Dendritic cell treated with granulocyte-macrophage colony-stimulating factor and Interleukin-4, amounts not matched to agents 40 ng/mL and 50 ng/mL, for 4 days (primary cell): Measurements from ENCODE around the gene TMEM212.
"Not testable (repeated sequence)": the region's sequence is repeated elsewhere in the genome, so short reads cannot be mapped to it uniquely, and the experiment has no call there.

Source experiments
- H3K27ac Mint-ChIP-seq: one replicate; pipeline ENCODE4 v1.8.0; 2022; ENCODE audit warnings: mild to moderate bottlenecking, mixed read lengths
- H3K27me3 Mint-ChIP-seq: one replicate; pipeline ENCODE4 v1.8.0; 2022; ENCODE audit warnings: mild to moderate bottlenecking, mixed read lengths
- H3K36me3 Mint-ChIP-seq: one replicate; pipeline ENCODE4 v1.8.0; 2022; ENCODE audit warnings: low read depth, mixed read lengths
- H3K4me1 Mint-ChIP-seq: one replicate; pipeline ENCODE4 v1.8.0; 2022; ENCODE audit warnings: low read depth, mixed read lengths
- H3K4me3 Mint-ChIP-seq: one replicate; pipeline ENCODE4 v1.8.0; 2022; ENCODE audit warnings: mild to moderate bottlenecking, moderate library complexity, mixed read lengths
- H3K9me3 Mint-ChIP-seq: one replicate; pipeline ENCODE4 v1.8.0; 2022; ENCODE audit warnings: mixed read lengths
- intact Hi-C: fragments of 100-400 bp; cut with micrococcal nuclease; formaldehyde crosslinking; loops from one replicate; pipeline ENCODE4 v1.15.0; 2022

The TMEM212 gene

GRCh38 chr3:171890398-171890797 is 47.2 kb downstream of the TMEM212 start:
- Mint-ChIP-seq H3K36me3 (no peaks in the 10 kb centered on the region), H3K27me3 (peaks cover 3% of the 10 kb centered on the region), H3K9me3 (no peaks in the 10 kb centered on the region), H3K27ac (no peak overlapping the region), H3K4me3 (no peak overlapping the region), H3K4me1 (no peaks in the 10 kb centered on the region)
- intact Hi-C loops: no loop called here

DNA sequence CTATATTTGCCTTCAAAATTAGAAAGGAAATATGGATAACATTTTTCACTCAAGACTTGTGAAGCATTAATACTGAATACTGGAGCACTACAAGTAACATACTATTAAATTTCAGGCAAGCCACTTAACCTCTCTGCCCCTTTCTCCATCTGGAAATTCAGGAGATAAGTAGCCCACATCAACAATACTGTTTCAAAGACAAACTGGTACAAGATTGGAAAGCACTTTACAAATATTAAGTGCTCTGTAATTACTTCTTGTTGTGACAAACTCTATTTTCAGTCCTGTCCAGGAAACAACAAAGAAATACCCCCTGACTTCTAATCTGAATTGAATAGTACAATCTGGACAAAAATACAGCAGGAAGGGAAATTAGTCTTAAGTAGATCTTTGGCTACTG is 49.3 kb downstream of the TMEM212 start:
- Mint-ChIP-seq H3K36me3 (no peaks in the 10 kb centered on the region), H3K9me3 (no peaks in the 10 kb centered on the region), H3K27ac (no peak overlapping the region), H3K4me1 (no peaks in the 10 kb centered on the region), H3K4me3 (no peak overlapping the region), H3K27me3 (peaks cover 3% of the 10 kb centered on the region)
- intact Hi-C loops: no loop called here

- H3K36me3 Mint-ChIP-seq: no peaks in the 10 kb centered on the region
- intact Hi-C loops: no loop called here
- H3K4me1 Mint-ChIP-seq: peaks cover under 1% of the 10 kb centered on the region
- no peak overlapping the region for H3K27ac Mint-ChIP-seq
- H3K4me3 Mint-ChIP-seq: no peak overlapping the region
- peaks cover 3% of the 10 kb centered on the region for H3K27me3 Mint-ChIP-seq
- no peaks in the 10 kb centered on the region for H3K9me3 Mint-ChIP-seq
These were observed 52.1 kb downstream of the TMEM212 start for GRCh38 chr3:171895291-171895690.

GRCh38 chr3:171895900-171896299 is 52.8 kb downstream of the TMEM212 start:
- Mint-ChIP-seq H3K9me3 (no peaks in the 10 kb centered on the region), H3K27ac (no peak overlapping the region), H3K36me3 (no peaks in the 10 kb centered on the region), H3K27me3 (peaks cover 3% of the 10 kb centered on the region), H3K4me1 (peaks cover 6% of the 10 kb centered on the region), H3K4me3 (no peak overlapping the region)
- intact Hi-C loops: no loop called here

DNA sequence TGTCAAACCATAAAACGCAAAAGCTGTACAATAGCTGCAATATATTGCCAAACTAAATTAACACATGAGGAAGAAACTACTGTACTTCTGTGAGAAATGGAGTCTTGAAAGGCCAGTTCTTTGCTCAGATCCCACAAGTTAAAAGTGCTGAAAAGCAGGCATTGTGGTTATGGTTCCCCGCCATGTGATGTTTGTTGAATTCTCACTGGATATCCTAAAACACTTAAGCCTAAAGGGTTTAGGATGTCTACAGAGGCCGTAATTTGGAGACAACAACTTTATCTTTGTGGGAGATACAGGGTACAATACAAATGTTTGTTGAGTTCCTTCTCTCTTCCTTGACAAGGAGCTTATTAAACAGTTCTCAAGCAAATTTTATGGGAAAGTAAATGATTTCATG is 53.2 kb downstream of the TMEM212 start:
- no peak overlapping the region for H3K27ac Mint-ChIP-seq
- H3K36me3 Mint-ChIP-seq: no peaks in the 10 kb centered on the region
- intact Hi-C loops: no loop called here
- H3K4me1 Mint-ChIP-seq: peaks cover 10% of the 10 kb centered on the region
- H3K27me3 Mint-ChIP-seq: peaks cover 3% of the 10 kb centered on the region
- H3K9me3 Mint-ChIP-seq: no peaks in the 10 kb centered on the region
- no peak overlapping the region for H3K4me3 Mint-ChIP-seq

- Mint-ChIP-seq H3K9me3 (no peaks in the 10 kb centered on the region), H3K27me3 (peaks cover 2% of the 10 kb centered on the region), H3K36me3 (no peaks in the 10 kb centered on the region), H3K4me1 (peaks cover 12% of the 10 kb centered on the region), H3K4me3 (no peak overlapping the region), H3K27ac (no peak overlapping the region)
- intact Hi-C loops: no loop called here
These were observed 55.0 kb downstream of the TMEM212 start for GRCh38 chr3:171898192-171898591.

GRCh38 chr3:171900446-171900845 is 57.3 kb downstream of the TMEM212 start:
- intact Hi-C loops: no loop called here
- no peaks in the 10 kb centered on the region for H3K27me3 Mint-ChIP-seq
- no peak overlapping the region for H3K4me3 Mint-ChIP-seq
- peaks cover 17% of the 10 kb centered on the region for H3K4me1 Mint-ChIP-seq
- H3K9me3 Mint-ChIP-seq: no peaks in the 10 kb centered on the region
- H3K36me3 Mint-ChIP-seq: no peaks in the 10 kb centered on the region
- H3K27ac Mint-ChIP-seq: no peak overlapping the region

GRCh38 chr3:171901615-171902312 is 58.6 kb downstream of the TMEM212 start:
- Mint-ChIP-seq H3K27me3 (no peaks in the 10 kb centered on the region), H3K36me3 (no peaks in the 10 kb centered on the region), H3K9me3 (no peaks in the 10 kb centered on the region), H3K27ac (no peak overlapping the region), H3K4me1 (peaks cover 17% of the 10 kb centered on the region), H3K4me3 (no peak overlapping the region)
- intact Hi-C loops: no loop called here

- Mint-ChIP-seq H3K36me3 (no peaks in the 10 kb centered on the region), H3K27ac (no peak overlapping the region), H3K9me3 (no peaks in the 10 kb centered on the region), H3K4me1 (peaks cover 17% of the 10 kb centered on the region), H3K4me3 (no peak overlapping the region), H3K27me3 (no peaks in the 10 kb centered on the region)
- intact Hi-C loops: no loop called here
These were observed 61.7 kb downstream of the TMEM212 start for GRCh38 chr3:171904829-171905228.

DNA sequence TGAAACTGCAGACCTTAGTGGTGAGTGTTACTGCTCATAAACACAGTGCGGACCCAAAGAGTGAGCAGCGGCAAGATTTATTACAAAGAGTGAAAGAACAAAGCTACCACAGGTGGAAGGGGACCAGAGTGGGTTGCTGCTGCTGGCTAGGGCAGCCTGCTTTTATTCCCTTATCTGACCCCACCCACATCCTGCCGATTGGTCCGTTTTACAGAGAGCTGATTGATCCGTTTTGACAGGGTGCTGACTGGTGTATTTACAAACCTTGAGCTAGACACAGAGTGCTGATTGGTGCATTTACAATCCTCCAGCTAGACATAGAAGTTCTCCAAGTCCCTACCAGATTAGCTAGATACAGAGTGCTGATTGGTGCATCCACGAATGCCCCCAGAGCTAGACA is 63.4 kb downstream of the TMEM212 start:
- intact Hi-C loops: not testable (repeated sequence)

DNA sequence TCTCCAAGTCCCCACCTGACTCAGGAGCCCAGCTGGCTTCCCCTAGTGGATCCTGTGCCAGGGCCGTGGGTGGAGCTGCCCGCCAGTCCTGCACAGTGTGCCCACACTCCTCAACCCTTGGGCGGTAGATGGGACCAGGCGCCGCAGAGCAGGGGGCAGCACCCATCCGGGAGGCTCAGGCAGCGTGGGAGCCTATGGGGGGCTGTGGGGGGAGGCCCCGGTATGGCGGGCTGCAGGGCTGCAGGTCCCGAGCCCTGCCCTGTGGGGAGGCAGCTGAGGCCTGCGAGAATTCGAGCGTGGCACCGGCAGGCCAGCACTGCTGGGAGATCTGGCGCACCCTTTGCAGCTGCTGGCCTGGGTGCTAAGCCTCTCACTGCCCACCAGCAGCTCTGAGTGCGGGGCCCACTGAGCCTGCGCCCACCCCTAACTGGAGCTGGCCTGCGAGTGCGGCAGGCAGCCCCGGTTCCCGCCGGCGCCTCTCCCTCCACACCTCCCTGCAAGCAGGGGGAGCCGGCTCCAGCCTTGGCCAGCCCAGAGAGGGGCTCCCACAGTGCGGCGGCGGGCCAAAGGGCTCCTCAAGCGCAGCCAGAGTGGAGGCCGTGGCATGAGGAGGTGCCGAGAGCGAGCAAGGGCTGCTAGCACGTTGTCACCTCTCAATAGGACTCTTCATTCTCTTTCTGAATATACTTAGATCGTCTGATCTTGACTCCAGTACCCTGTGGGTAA is 64.0 kb downstream of the TMEM212 start:
- Mint-ChIP-seq H3K4me3 (no peak overlapping the region), H3K36me3 (no peaks in the 10 kb centered on the region), H3K27ac (no peak overlapping the region), H3K9me3 (peaks cover 8% of the 10 kb centered on the region), H3K4me1 (peaks cover 5% of the 10 kb centered on the region), H3K27me3 (no peaks in the 10 kb centered on the region)
- intact Hi-C loops: no loop called here

More for the DNA sequence above, 63.4 kb downstream of the TMEM212 start:
- not testable (repeated sequence) for H3K9me3 Mint-ChIP-seq, H3K4me3 Mint-ChIP-seq, H3K27ac Mint-ChIP-seq, H3K27me3 Mint-ChIP-seq, H3K4me1 Mint-ChIP-seq, H3K36me3 Mint-ChIP-seq

- H3K27ac Mint-ChIP-seq: no peak overlapping the region
- no peak overlapping the region for H3K4me3 Mint-ChIP-seq
- H3K9me3 Mint-ChIP-seq: peaks cover 8% of the 10 kb centered on the region
- H3K36me3 Mint-ChIP-seq: no peaks in the 10 kb centered on the region
- H3K4me1 Mint-ChIP-seq: peaks cover 5% of the 10 kb centered on the region
- H3K27me3 Mint-ChIP-seq: no peaks in the 10 kb centered on the region
- intact Hi-C loops: no loop called here
These were observed 64.6 kb downstream of the TMEM212 start for GRCh38 chr3:171907761-171908160.

- intact Hi-C loops: no loop called here
- Mint-ChIP-seq H3K27me3 (no peaks in the 10 kb centered on the region), H3K36me3 (no peaks in the 10 kb centered on the region), H3K4me3 (no peak overlapping the region), H3K9me3 (peaks cover 8% of the 10 kb centered on the region), H3K27ac (no peak overlapping the region), H3K4me1 (peaks cover 5% of the 10 kb centered on the region)
These were observed 65.6 kb downstream of the TMEM212 start for GRCh38 chr3:171908731-171909130.
